GM10266 (cell line): ENCODE measurements around the gene HIP1R.

Source experiments
- DNase-seq: peaks from one replicate; pipeline ENCODE4 v3.0.0; 2012; ENCODE audit errors: extremely low spot score
- TF ChIP-seq, protein P1 (sequence below): IDR thresholded peaks from 2 replicates; pipeline ENCODE4 v1.5.1; 2012; ENCODE audit warnings: mild to moderate bottlenecking, low read depth; ENCODE audit not compliant: control insufficient read depth, insufficient read depth; ENCODE audit errors: missing control alignments

The HIP1R gene

GRCh38 chr12:122853582-122854245 lies 18.5 kb downstream of the HIP1R start:
- TF ChIP-seq, protein P1, sequence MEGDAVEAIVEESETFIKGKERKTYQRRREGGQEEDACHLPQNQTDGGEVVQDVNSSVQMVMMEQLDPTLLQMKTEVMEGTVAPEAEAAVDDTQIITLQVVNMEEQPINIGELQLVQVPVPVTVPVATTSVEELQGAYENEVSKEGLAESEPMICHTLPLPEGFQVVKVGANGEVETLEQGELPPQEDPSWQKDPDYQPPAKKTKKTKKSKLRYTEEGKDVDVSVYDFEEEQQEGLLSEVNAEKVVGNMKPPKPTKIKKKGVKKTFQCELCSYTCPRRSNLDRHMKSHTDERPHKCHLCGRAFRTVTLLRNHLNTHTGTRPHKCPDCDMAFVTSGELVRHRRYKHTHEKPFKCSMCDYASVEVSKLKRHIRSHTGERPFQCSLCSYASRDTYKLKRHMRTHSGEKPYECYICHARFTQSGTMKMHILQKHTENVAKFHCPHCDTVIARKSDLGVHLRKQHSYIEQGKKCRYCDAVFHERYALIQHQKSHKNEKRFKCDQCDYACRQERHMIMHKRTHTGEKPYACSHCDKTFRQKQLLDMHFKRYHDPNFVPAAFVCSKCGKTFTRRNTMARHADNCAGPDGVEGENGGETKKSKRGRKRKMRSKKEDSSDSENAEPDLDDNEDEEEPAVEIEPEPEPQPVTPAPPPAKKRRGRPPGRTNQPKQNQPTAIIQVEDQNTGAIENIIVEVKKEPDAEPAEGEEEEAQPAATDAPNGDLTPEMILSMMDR: no peak
- DNase-seq: no peak

- TF ChIP-seq, protein P1: no peak
- DNase-seq: no peak
Observed at GRCh38 chr12:122854554-122854953, 19.3 kb downstream of the HIP1R start.

GRCh38 chr12:122855071-122855829 lies 20.0 kb downstream of the HIP1R start:
- TF ChIP-seq, protein P1: no peak
- DNase-seq: no peak

DNA sequence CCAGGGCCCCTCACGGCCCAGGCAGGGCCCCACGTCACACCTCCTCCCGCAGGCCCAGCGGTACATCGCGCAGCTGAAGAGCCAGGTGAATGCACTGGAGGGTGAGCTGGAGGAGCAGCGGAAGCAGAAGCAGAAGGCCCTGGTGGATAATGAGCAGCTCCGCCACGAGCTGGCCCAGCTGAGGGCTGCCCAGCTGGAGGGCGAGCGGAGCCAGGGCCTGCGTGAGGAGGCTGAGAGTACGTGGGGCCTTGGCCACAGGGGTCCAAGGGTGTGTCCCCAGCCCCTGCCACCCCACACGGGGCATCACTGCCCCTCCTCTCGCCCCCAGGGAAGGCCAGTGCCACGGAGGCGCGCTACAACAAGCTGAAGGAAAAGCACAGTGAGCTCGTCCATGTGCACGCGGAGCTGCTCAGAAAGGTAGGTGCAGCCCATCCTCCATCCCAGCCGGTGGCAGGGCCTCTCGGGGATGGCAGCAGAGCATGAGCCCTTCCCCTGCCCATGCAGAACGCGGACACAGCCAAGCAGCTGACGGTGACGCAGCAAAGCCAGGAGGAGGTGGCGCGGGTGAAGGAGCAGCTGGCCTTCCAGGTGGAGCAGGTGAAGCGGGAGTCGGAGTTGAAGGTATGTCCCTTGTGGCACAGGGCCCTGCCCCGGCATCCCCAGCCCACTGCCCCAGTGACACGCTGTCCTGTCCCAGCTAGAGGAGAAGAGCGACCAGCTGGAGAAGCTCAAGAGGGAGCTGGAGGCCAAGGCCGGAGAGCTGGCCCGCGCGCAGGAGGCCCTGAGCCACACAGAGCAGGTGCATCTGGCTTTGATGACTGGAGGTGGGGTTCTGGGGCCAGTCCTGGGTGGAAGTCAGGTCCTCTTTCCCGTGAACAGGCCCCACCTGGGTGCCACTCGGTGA lies 20.9 kb downstream of the HIP1R start:
- TF ChIP-seq, protein P1: no peak
- no peak for DNase-seq

GRCh38 chr12:122856999-122857671 lies 21.9 kb downstream of the HIP1R start:
- no peak for DNase-seq
- TF ChIP-seq, protein P1: no peak

DNA sequence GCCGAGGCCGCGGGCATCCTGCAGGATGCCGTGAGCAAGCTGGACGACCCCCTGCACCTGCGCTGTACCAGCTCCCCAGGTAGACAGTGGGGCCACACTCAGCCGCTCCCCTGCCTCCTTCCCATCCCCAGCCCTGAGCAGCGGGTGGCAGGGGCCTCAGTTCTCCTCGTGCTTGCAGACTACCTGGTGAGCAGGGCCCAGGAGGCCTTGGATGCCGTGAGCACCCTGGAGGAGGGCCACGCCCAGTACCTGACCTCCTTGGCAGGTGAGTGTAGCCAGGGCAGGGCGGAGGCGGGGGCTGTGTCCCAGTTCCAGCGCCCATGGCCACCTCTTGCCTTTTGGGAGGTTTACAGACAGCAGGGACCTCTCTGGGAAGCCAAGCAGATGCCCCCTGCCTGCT lies 22.9 kb downstream of the HIP1R start:
- TF ChIP-seq, protein P1: no peak
- DNase-seq: no peak
